ENCODE measurements around the gene PITPNM1.
A peak's percentile ranks its signal among the peaks of the same experiment; 100 is the strongest.
"Not testable (repeated sequence)": the region's sequence is repeated elsewhere in the genome, so short reads cannot be mapped to it uniquely, and the experiment has no call there.

PITPNM1 gene

DNA sequence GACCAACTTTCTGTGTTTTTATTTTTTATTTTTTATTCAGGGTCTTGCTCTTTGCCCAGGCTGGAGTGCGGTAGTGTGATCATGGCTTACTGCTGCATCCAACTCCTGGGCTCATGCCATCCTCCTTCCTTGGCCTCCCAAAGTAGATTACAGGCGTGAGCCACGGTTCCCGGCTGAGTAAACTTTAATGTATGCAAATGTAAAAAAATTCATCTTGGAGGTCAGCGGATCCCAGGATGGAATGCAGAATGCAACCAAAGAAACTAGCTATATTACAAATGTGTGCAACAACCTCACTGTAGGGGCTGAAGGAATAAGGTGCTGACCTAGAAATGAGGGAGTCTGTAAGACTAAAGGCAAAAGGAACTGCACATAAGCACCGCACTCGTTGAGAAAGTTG lies 9.0 kb upstream of the PITPNM1 start:
- H3K4me1 Mint-ChIP-seq = peaks cover 5% of the 10 kb centered on the region
- DNase-seq (ENCODE audit: low spot score in 2 of 2) (no peak), ATAC-seq (no peak)
- H3K9me3 Mint-ChIP-seq = no peaks in the 10 kb centered on the region
- no peak overlapping the region for H3K27ac Mint-ChIP-seq
- H3K36me3 Mint-ChIP-seq = peaks cover 9% of the 10 kb centered on the region
- H3K4me3 Mint-ChIP-seq = no peak overlapping the region

DNA sequence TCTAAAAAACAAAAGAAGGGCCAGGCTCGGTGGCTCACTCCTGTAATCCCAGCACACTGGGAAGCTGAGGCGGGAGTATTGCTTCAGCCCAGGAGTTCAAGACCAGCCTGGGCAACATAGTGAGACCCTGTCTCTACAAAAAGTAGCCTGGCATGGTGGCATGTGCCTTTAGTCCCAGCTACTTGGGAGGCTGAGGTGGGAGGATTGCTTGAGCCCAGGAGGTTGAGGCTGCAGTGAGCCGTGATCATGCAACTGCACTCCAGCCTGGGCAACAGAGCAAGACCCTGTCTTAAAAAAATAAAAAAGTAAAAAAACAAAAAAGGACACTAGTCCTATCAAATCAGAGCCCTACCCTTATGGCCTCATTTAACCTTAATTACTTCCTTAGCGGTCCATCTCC lies 6.4 kb upstream of the PITPNM1 start:
- not testable (repeated sequence) for DNase-seq (ENCODE audit: low spot score in 2 of 2); H3K9me3 Mint-ChIP-seq; ATAC-seq; H3K27ac Mint-ChIP-seq; H3K4me3 Mint-ChIP-seq
- Mint-ChIP-seq H3K36me3 (peaks cover 34% of the 10 kb centered on the region), H3K4me1 (peaks cover 19% of the 10 kb centered on the region)

DNA sequence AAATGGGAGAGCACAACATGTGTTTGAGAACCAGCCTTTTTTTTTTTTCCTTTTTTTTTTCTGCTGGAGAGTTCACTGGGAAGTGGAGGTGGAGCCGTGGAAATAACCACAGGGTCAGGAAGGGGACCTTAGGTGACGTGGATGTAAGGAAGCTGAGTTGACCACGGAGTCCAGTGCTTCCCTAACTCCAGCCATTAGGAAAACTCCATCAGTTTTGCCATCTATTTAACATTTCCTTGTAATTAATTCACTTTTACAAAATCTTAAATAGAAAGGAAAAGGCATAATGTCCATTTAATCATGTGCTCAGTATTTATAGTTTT lies 4.8 kb upstream of the PITPNM1 start:
- ATAC-seq = no peak
- H3K36me3 Mint-ChIP-seq = peaks cover 48% of the 10 kb centered on the region
- H3K4me1 Mint-ChIP-seq = peaks cover 32% of the 10 kb centered on the region
- DNase-seq (ENCODE audit: low spot score in 2 of 2) = no peak
- H3K9me3 Mint-ChIP-seq = no peaks in the 10 kb centered on the region
- no peak overlapping the region for H3K4me3 Mint-ChIP-seq
- H3K27ac Mint-ChIP-seq = no peak overlapping the region

DNA sequence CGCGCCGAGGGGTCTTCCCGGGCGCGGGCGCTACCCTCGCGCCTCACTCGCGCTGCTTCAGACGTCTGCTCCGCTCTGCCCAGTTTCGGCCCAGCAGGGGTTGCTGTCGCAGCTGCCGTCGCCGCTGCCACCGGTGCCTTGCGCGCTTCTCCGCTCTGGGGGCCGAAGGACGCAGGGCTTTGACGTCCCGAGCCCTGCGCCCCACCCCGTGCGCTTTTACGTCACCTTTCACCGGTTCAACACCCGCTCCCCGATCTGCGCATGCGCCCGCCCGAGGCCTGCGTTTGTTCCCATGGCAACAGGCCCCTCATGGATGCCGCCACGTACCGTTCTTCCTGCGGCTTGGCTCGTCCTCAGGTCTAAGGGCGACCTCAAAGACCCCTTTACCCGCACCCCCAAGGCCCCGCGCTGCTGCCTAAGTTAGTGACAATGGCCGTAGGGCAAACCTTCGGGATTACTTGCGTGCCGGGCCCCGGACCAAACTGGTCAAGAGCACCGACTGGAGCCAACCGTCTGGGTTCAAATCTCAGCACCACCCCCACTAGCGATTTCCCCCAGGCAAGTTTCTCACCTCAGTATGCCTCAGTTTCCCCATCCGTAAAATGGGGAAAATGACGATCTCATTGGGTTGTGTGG lies 3.4 kb upstream of the PITPNM1 start:
- H3K36me3 Mint-ChIP-seq = peaks cover 54% of the 10 kb centered on the region
- ATAC-seq (peak; percentile 58), DNase-seq (ENCODE audit: low spot score in 2 of 2) (peak; percentile 98 to 100)
- no peaks in the 10 kb centered on the region for H3K9me3 Mint-ChIP-seq
- H3K27ac Mint-ChIP-seq = peak overlapping the region; percentile 96
- peak overlapping the region; percentile 96 for H3K4me3 Mint-ChIP-seq
- peaks cover 35% of the 10 kb centered on the region for H3K4me1 Mint-ChIP-seq

DNA sequence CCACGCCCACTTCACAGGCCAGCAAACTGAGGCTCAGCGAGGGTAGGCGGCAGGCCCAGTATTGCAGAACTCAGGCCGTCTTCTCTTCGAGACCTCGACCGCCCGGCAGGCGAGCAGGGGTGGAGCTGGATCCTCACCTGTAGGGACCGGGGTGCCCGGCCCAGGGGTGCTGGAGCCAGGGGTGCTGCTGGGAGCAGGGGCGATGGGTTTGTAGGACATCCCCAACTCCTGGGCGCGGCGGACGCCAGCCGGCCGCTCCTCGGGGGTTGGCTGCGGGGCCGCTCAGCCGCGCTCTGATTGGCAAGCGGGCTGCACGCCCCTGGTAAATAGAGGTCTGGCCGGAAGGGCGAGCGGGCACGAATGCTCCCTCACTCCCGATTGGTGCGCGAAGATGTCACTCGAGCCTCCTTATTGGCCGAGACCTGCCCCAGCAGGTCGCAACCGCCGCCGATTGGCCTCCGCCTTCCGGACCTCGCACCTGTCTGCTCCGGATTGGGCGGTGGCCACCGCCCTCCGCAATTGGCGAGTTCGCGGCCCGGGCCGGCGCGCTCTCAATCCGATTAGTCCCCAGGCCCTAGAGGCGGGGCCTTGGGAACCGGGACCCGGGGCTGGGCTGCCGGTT lies 2.8 kb upstream of the PITPNM1 start, which contains the start of gene CDK2AP2:
Gene CDK2AP2, minus strand, starts transcription at position 299 of the 622 bp plus-strand sequence. Its CDS starts 80 bp downstream, at position 219.
- peak within 1 kb of the TSS; percentile 96 for H3K27ac Mint-ChIP-seq
- peak; percentile 84 for ATAC-seq
- DNase-seq (ENCODE audit: low spot score in 2 of 2) = peak; percentile 89 to 99
- peaks cover 41% of the 10 kb centered on the region for H3K4me1 Mint-ChIP-seq
- H3K36me3 Mint-ChIP-seq = peaks cover 61% of the 10 kb centered on the region
- peak within 1 kb of the TSS; percentile 96 for H3K4me3 Mint-ChIP-seq
- no peaks in the 10 kb centered on the region for H3K9me3 Mint-ChIP-seq

DNA sequence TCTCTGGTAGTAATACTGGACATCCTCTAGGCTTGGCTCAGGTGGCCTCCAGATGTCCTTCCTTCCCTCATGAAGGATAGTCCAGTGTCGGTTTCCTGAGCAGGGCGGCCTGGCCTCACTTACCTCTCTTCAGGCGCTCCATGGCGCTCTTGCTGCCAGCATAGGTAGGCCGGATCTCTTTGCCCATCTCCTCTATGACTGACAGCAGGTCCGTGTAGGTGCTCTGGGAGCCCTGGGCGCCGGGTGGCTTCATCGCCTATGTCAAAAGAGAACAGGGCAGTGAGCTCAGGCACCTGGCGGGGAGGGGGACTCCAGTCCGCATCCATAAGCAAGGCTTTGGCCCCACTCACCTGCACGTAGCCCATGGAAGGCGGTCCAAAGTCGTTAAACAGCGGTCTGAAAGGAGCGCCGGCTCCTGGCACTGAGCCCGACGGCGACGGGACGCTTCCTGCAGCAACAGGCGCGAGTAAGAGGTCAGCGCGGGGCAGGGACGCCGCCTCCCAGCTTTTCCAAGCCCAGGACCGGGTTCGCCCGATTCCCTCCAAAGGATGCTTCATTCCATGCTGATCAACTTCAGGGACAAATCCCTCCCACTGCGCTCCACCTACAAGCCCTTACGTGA lies 2.2 kb upstream of the PITPNM1 start:
- peak overlapping the region; percentile 96 for H3K27ac Mint-ChIP-seq
- H3K9me3 Mint-ChIP-seq = no peaks in the 10 kb centered on the region
- H3K36me3 Mint-ChIP-seq = peaks cover 67% of the 10 kb centered on the region
- no peak for ATAC-seq
- H3K4me1 Mint-ChIP-seq = peaks cover 46% of the 10 kb centered on the region
- H3K4me3 Mint-ChIP-seq = peak overlapping the region; percentile 96
- DNase-seq (ENCODE audit: low spot score in 2 of 2) = no peak

DNA sequence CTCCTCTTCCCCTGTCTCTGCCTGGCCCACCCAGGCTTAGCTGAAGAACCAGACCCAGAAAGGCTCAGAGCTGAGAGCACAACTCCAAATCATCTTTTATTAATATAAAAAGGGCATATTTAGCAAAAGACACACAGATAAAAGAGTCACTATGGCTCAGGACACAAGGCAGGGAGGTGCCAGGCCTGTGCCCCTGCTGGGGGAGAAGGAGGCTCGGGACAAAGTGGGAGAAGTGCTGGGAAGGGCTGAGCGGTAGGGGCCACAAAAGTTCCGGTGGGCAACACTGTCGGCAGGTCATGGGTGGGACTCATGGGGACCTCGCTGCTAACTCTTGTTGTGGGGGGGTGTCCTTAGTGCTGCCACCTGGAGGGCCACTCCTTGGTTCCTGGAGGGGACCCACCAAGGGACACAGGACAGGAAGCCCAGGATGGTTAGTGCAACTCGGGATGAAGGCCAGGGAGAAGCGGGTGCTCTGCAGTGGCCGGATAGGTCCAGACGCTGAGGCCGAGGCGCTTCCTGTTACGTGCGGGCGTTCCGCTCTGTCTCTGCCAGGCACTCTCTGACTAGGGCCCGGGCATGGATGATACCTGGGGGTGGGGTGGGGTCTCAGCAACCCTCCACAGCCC lies 1.4 kb upstream of the PITPNM1 start:
- Mint-ChIP-seq H3K9me3 (no peaks in the 10 kb centered on the region), H3K27ac (peak overlapping the region; percentile 96), H3K4me3 (peak overlapping the region; percentile 96), H3K36me3 (peaks cover 75% of the 10 kb centered on the region), H3K4me1 (peaks cover 47% of the 10 kb centered on the region)
- ATAC-seq (no peak), DNase-seq (ENCODE audit: low spot score in 2 of 2) (no peak)

DNA sequence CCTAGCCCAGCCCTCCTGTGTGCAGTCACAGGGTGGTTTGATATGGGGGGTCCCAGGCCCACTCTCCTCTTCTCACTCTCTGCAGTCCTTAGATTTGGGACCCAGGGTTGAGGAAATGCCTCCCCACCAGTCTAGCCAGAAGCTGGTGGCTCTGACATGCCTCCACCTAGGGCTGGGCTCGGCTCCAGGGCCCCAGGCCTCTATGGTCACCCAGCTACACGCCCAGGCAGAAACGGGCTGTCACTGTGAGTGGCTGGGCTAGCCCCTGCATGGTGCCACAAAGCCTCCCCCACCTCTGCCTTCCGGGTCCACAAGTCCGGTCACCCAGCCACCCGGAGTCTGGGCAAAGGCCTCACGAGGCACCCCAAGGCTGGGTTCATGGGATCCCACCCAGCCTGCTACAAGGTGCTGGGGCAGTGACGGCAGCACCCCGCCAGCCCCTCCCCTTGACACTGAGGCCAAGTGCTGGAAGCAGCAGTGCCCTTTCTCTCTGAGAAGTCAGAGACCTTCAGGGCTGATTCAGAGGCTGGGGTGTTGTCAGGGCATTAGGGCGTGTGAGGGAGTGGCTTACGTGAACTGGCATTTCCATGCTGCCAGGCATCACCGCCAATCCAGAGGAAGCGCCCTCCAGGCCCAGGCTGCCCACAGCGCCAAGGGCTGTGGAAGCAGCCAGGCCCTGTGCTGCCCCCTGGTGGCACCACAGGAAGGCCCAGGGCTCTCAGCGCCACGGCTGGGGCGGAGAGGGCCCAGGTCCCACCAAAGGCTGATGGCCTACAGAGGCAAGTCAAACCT lies 638 bp upstream of the PITPNM1 start:
- ATAC-seq (peak; percentile 72), DNase-seq (ENCODE audit: low spot score in 2 of 2) (peak; percentile 90 to 95)
- Mint-ChIP-seq H3K9me3 (no peaks in the 10 kb centered on the region), H3K27ac (peak overlapping the region; percentile 96), H3K4me1 (peaks cover 55% of the 10 kb centered on the region), H3K36me3 (peaks cover 82% of the 10 kb centered on the region), H3K4me3 (peak overlapping the region; percentile 96)

DNA sequence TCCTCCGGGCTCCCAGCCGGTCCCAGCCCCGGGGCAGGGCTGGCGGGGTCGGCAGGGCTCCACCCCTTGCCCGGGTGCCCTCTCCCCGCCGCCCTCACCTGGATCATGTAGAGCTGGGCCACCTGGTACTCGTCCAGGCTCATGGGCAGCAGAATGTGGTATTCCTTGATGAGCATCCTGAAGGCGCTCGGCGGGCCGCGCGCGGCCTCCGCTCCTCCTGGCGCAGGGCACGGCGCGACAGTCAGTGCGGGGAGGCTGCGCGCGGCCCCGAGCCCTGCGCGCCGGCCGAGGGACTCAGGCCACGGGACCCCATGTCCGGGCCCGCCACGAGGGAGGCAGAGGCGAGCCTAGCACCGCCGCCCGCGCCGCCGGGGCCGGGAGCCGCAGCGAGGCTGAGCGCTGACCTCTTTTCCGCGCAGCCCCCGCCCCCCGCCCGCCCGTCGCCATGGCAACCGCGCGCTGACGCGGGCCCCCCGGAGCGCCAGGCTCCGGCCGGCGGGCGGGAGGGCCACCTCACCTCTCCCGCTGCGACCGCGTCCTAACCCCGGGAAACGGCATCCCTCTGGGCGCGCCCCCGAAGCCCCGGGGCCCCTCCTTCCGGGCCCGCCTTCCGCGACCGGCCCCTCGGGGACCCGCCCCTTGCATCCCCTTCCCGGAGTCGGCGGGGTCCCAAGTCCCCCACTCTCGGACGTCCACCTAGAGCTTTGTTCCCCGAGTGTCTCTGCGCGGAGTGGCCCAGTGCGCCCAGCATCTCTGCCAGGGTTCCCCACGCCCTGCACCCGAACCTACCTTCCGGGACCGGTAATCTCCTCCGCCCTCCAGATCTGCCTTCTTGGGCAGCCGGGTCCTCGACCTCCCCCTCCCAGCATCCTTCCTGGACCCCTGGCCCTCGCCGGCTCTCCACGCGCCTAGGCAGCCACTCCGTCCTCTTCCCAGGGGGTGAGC lies 886 bp downstream of the PITPNM1 start:
- Mint-ChIP-seq H3K4me1 (peaks cover 55% of the 10 kb centered on the region), H3K9me3 (no peaks in the 10 kb centered on the region), H3K4me3 (peak overlapping the region; percentile 96), H3K36me3 (peaks cover 90% of the 10 kb centered on the region), H3K27ac (peak overlapping the region; percentile 96)
- ATAC-seq = no peak
- DNase-seq (ENCODE audit: low spot score in 2 of 2) = peak; percentile 37 to 85

DNA sequence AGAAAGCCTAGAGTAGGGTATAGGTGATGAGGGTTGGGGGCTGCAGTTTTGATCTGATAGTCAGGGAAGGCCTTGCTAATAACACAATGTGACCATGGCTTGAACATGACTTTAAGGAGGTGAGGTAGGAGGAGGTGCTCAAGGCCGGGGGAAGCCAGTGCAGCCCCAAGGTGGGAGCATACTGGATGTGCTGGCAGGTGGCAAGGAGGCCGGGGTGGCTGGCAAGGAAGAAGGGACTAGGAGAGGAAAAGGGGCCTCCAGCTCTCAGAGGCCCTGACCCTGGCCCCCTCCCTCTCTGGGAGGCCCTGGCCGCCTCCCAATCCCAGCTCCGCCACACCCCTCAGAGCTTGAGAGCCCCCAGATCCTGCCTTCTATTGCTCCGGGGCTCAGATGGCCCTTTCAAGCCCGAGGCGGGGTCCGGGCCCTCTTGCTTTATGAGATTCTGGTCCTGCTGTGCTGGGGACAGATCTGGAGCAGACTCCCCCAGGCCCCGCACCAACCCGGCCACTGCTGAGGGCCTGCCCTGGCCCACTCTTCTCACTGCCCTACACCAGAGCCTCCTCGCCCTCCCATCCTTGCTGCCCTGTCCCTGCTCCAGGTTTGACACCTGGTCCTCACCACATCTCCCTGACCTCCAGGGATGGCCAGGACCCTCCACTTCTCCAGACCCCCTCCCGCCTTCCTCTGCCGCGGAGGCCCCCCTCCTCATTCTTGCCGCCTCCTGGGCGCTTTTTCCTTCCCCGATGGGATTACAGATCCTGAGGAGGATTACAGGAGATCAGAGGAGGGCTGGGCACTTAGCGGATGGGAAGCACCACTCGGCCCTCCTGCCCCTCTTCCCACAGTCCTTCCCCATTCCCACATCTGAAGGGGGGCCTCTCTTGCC lies 1.8 kb downstream of the PITPNM1 start:
- DNase-seq (ENCODE audit: low spot score in 2 of 2) (no peak), ATAC-seq (no peak)
- Mint-ChIP-seq H3K36me3 (peaks cover 90% of the 10 kb centered on the region), H3K27ac (peak overlapping the region; percentile 61), H3K9me3 (no peaks in the 10 kb centered on the region), H3K4me3 (peak overlapping the region; percentile 96), H3K4me1 (peaks cover 48% of the 10 kb centered on the region)

DNA sequence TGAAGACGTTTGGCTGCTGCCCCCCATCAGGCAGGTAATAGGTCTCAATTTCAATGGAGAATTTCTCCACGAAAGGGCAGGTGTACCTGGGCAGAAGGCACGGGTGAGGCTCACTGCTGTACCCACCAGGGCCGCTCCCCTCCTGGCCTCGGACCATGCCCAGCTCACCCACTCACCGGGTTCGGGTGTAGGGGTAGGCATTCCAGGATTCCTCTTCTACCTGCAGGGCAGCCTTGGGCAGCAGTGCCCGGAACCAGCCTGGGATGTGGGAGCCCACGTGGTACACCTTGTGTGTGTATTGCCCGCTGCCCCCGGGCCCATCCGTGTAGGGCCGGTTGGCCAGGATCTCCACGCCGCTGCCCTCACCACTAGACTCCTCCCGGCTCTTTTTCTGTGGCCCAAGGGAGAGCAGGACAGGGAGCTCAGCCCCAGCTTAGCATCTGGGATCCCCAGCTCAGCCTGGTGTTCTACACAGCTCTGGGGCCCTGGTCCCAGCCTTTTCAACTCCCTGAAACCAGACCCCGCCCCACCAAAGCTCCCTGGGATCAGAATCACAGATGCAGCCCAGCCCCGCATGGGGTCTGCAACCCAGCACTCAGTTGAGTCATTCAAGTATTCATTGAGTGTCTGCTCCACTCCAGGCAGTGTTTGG lies 2.7 kb downstream of the PITPNM1 start:
- ATAC-seq (no peak), DNase-seq (ENCODE audit: low spot score in 2 of 2) (no peak)
- Mint-ChIP-seq H3K4me3 (peak overlapping the region; percentile 96), H3K4me1 (peaks cover 48% of the 10 kb centered on the region), H3K27ac (peak overlapping the region; percentile 61), H3K9me3 (no peaks in the 10 kb centered on the region), H3K36me3 (peaks cover 90% of the 10 kb centered on the region)

DNA sequence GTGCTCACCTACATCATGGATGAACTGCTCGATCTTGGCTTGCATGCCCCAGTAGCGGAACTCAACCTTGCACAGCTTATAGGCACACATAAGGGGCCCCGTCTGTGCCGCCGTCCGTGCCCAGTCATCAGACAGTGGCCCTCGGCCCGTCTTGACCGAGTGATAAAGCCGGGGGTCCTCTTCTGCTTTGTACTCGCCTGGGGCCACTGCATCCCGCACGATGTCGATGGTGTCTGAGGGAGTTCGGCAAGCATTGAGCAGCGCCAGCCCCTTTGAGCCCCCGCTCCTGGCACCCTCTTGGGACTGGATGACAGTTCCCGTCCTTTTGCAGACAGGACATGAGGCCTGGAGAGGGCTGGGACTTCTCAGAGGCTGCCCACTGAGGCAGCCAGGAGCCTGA lies 3.3 kb downstream of the PITPNM1 start:
- Mint-ChIP-seq H3K4me1 (peaks cover 42% of the 10 kb centered on the region), H3K27ac (no peak overlapping the region), H3K4me3 (no peak overlapping the region), H3K36me3 (peaks cover 90% of the 10 kb centered on the region), H3K9me3 (no peaks in the 10 kb centered on the region)
- no peak for DNase-seq (ENCODE audit: low spot score in 2 of 2)
- no peak for ATAC-seq

Measured in stimulated activated effector memory CD8-positive, alpha-beta T cell treated with anti-CD3 and anti-CD28 coated beads, Interleukin-12 subunit alpha, Interleukin-12 subunit beta, amount 100 ng/mL, for 72 hours (primary cell).